ENCODE measurements around the gene ACBD4. TPM values are rescaled to one million over a fixed set of nuclear protein-coding genes. Genes with fewer than 3 reads are reported as not detected.

Gene ACBD4
- total RNA-seq, 2 donors from 2014 or later = 18.8 to 23.3 TPM

- H3K36me3 ChIP-seq = peaks cover 14 to 29% of the 10 kb centered on the region in 2 donors
- intact Hi-C loops (cut with DNase I) = loop anchor here (5.0 kb wide), 1 partner anchor 44 kb away; the partner anchor contains the start of gene NMT1
- TF ChIP-seq, protein P1, sequence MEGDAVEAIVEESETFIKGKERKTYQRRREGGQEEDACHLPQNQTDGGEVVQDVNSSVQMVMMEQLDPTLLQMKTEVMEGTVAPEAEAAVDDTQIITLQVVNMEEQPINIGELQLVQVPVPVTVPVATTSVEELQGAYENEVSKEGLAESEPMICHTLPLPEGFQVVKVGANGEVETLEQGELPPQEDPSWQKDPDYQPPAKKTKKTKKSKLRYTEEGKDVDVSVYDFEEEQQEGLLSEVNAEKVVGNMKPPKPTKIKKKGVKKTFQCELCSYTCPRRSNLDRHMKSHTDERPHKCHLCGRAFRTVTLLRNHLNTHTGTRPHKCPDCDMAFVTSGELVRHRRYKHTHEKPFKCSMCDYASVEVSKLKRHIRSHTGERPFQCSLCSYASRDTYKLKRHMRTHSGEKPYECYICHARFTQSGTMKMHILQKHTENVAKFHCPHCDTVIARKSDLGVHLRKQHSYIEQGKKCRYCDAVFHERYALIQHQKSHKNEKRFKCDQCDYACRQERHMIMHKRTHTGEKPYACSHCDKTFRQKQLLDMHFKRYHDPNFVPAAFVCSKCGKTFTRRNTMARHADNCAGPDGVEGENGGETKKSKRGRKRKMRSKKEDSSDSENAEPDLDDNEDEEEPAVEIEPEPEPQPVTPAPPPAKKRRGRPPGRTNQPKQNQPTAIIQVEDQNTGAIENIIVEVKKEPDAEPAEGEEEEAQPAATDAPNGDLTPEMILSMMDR (IDR thresholded peaks at IDR 0.05) = no peak
- TF ChIP-seq POLR2AphosphoS5 (IDR thresholded peaks at IDR 0.05) (no peak), POLR2A (IDR thresholded peaks at IDR 0.05) (no peak)
- H3K27ac ChIP-seq = no peak overlapping the region
- no peaks in the 10 kb centered on the region for H3K27me3 ChIP-seq (replicated peaks; ENCODE audit: insufficient read depth)
- no peak for DNase-seq (ENCODE audit: low spot score)
- no peaks in the 10 kb centered on the region for H3K9me3 ChIP-seq
- 56% methylated on average over 5 of the region's 5 CpGs for WGBS
- H3K4me1 ChIP-seq (replicated peaks) = no peaks in the 10 kb centered on the region
- H3K4me3 ChIP-seq = no peak overlapping the region
These were observed 28.9 kb upstream of the ACBD4 start for GRCh38 chr17:45106582-45106981.

GRCh38 chr17:45107293-45108010, 28.0 kb upstream of the ACBD4 start:
- Histone ChIP-seq H3K9me3 (no peaks in the 10 kb centered on the region), H3K27ac (no peak overlapping the region), H3K4me3 (no peak overlapping the region), H3K27me3 (replicated peaks; ENCODE audit: insufficient read depth) (no peaks in the 10 kb centered on the region), H3K36me3 (peaks cover 14 to 29% of the 10 kb centered on the region in 2 donors), H3K4me1 (replicated peaks) (no peaks in the 10 kb centered on the region)
- intact Hi-C loops (cut with DNase I) = loop anchor here (5.0 kb wide), 1 partner anchor 45 kb away; the partner anchor contains the start of gene NMT1
- TF ChIP-seq, protein P1 (IDR thresholded peaks at IDR 0.05) = no peak
- TF ChIP-seq POLR2AphosphoS5 (IDR thresholded peaks at IDR 0.05) (no peak), POLR2A (IDR thresholded peaks at IDR 0.05) (no peak)
- DNase-seq (ENCODE audit: low spot score) = no peak
- 45% methylated on average over 13 of the region's 13 CpGs for WGBS

GRCh38 chr17:45108051-45108450, 27.4 kb upstream of the ACBD4 start:
- DNase-seq (ENCODE audit: low spot score) = no peak
- H3K27ac ChIP-seq = no peak overlapping the region
- TF ChIP-seq, protein P1 (IDR thresholded peaks at IDR 0.05) = no peak
- TF ChIP-seq POLR2A (IDR thresholded peaks at IDR 0.05) = no peak
- TF ChIP-seq POLR2AphosphoS5 (IDR thresholded peaks at IDR 0.05) = no peak
- 77% methylated on average over 9 of the region's 9 CpGs for WGBS
- no peaks in the 10 kb centered on the region for H3K9me3 ChIP-seq
- intact Hi-C loops (cut with DNase I) = loop anchor here (5.0 kb wide), 1 partner anchor 46 kb away; the partner anchor contains the start of gene NMT1
- H3K4me1 ChIP-seq (replicated peaks) = no peaks in the 10 kb centered on the region
- no peaks in the 10 kb centered on the region for H3K27me3 ChIP-seq (replicated peaks; ENCODE audit: insufficient read depth)
- no peak overlapping the region for H3K4me3 ChIP-seq
- peaks cover 14 to 24% of the 10 kb centered on the region in 2 donors for H3K36me3 ChIP-seq

DNA sequence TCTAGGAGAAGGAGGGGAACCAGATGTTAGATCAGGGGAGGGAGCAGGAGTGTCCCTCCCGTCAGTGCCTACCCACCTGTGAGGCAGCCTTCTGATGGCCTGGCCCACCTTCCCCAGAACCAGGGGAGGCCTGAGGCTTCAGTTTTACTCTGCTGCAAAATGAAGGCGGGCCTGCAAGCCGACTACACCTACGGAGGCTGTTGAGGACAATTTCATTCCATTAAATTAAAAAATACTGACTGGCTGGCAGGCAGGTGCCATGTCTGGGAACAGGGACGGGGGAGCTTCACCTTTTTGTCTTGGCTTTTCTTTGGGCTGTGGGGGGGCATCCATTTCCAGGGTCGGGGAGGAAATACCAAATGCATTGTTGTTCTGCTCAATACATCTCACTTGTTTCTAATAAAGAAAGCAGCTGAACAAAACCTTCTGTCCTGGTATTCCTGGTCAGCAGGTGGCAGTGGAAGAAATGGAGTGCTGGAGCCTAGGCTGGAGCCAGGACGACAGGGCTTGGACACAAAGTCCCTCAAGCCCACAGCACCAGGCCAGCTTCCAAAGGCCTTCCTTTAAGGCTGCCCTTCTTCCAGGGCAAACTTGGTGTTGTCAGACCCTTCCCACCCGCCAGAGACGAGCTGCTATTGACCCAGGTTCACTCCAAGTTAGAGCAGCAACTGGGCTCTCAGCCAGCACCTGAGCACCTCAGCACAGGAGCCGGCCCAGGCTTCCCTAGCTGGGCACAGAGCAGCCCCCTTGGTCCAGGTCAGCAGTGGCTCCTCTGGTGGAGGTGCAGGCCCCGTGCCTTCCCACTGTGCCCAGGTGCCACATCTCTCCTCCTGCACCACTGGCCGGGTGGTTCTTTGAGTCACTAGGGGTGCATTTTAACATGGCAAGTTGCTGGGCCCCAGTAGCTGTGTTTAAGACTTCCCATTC, 26.6 kb upstream of the ACBD4 start:
- H3K9me3 ChIP-seq = no peaks in the 10 kb centered on the region
- TF ChIP-seq, protein P1 (IDR thresholded peaks at IDR 0.05) = no peak
- TF ChIP-seq POLR2AphosphoS5 (IDR thresholded peaks at IDR 0.05) = no peak
- TF ChIP-seq POLR2A (IDR thresholded peaks at IDR 0.05) = no peak
- H3K4me1 ChIP-seq (replicated peaks) = no peaks in the 10 kb centered on the region
- H3K27ac ChIP-seq = no peak overlapping the region
- H3K36me3 ChIP-seq = peaks cover 8 to 16% of the 10 kb centered on the region in 2 donors
- H3K4me3 ChIP-seq = no peak overlapping the region
- WGBS = 60% methylated on average over 12 of the region's 12 CpGs
- no peaks in the 10 kb centered on the region for H3K27me3 ChIP-seq (replicated peaks; ENCODE audit: insufficient read depth)
- intact Hi-C loops (cut with DNase I) = loop anchor here (5.0 kb wide), 1 partner anchor 47 kb away; the partner anchor contains the start of gene NMT1
- no peak for DNase-seq (ENCODE audit: low spot score)

All from prostate gland (tissue), 2 donors.